ENCODE measurements around the gene A4GALT. TPM values are rescaled to one million over a fixed set of nuclear protein-coding genes. Genes with fewer than 3 reads are reported as not detected.

Gene A4GALT
- total and polyA plus RNA-seq, 10 of the 15 experiments (the other 5 are each of a cell fraction or from before 2014, with no cell fraction given) = 0.04 to 3.9 (median 2.3) TPM; not detected in 1

DNA sequence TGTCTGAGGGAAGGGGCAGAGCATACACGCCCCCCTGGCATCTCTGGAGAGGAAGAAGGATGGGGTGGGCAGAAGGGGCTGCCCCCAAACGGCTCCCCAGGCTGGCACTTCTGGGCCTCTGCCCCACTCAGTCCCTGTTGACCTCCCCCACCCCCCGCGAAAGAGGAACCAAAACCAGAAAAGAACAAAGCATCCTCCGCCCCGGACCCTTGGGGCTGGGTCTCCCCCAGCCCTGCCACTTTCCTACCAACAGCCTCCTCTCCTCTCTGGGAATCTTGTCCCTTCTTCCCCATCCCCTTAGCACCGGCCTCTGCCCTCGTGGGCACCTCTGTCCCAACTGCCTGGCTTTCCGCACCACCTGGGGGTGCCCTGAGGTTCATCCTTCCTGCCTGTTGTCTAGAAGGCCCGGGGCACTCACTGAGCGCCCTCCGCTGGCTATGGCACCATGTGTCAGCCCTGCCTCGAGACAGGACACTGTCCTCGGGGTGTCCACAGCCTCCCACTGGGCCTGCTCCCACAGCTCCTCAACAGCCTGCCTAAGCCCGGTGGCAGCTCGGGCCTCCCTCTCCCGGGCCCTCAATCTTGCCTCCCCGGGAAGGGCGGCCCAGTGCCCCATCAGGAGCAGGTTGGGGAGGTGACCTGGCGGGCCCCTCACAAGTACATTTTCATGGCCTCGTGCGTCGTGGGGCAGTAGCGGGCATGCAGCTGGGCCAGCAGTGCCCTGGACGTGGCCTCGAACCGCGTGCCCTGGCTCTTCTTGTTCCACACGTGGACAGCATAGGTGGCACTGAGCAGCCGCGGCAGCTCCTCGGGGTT is 28.2 kb downstream of the A4GALT start (continued):
- TF ChIP-seq, protein P1, sequence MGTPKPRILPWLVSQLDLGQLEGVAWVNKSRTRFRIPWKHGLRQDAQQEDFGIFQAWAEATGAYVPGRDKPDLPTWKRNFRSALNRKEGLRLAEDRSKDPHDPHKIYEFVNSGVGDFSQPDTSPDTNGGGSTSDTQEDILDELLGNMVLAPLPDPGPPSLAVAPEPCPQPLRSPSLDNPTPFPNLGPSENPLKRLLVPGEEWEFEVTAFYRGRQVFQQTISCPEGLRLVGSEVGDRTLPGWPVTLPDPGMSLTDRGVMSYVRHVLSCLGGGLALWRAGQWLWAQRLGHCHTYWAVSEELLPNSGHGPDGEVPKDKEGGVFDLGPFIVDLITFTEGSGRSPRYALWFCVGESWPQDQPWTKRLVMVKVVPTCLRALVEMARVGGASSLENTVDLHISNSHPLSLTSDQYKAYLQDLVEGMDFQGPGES (IDR thresholded peaks at IDR 0.05) = no peak
- peak; percentile 52 for TF ChIP-seq NR2F1 (conservative IDR thresholded peaks at IDR 0.05)
- TF ChIP-seq ASH2L (IDR thresholded peaks at IDR 0.05; ENCODE audit: borderline replicate concordance, low read depth) = no peak
- TF ChIP-seq MEF2B (IDR thresholded peaks at IDR 0.05; ENCODE audit: partially characterized antibody, poor library complexity, severe bottlenecking) = peak; percentile 61
- TF ChIP-seq RELA (IDR thresholded peaks at IDR 0.05; ENCODE audit: borderline replicate concordance, partially characterized antibody) = no peak
- peak; percentile 78 for TF ChIP-seq DPF2 (IDR thresholded peaks at IDR 0.05)
- TF ChIP-seq, protein P2, sequence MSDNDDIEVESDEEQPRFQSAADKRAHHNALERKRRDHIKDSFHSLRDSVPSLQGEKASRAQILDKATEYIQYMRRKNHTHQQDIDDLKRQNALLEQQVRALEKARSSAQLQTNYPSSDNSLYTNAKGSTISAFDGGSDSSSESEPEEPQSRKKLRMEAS (IDR thresholded peaks at IDR 0.05; ENCODE audit: low read depth, low read length) = 0 out of 2 replicates have a peak, but pooled peaks have one; percentile 27
- TF ChIP-seq NFYB (IDR thresholded peaks at IDR 0.05; ENCODE audit: insufficient read depth, low read depth, low read length) = no peak
- peak; percentile 37 for TF ChIP-seq RAD21 (IDR thresholded peaks at IDR 0.05; ENCODE audit: insufficient read depth, low read depth, low read length)
- no peak for TF ChIP-seq NFXL1 (IDR thresholded peaks at IDR 0.05; ENCODE audit: borderline replicate concordance)
- TF ChIP-seq, protein P3, sequence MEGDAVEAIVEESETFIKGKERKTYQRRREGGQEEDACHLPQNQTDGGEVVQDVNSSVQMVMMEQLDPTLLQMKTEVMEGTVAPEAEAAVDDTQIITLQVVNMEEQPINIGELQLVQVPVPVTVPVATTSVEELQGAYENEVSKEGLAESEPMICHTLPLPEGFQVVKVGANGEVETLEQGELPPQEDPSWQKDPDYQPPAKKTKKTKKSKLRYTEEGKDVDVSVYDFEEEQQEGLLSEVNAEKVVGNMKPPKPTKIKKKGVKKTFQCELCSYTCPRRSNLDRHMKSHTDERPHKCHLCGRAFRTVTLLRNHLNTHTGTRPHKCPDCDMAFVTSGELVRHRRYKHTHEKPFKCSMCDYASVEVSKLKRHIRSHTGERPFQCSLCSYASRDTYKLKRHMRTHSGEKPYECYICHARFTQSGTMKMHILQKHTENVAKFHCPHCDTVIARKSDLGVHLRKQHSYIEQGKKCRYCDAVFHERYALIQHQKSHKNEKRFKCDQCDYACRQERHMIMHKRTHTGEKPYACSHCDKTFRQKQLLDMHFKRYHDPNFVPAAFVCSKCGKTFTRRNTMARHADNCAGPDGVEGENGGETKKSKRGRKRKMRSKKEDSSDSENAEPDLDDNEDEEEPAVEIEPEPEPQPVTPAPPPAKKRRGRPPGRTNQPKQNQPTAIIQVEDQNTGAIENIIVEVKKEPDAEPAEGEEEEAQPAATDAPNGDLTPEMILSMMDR (IDR thresholded peaks at IDR 0.05 in 2 of 3, conservative IDR thresholded peaks at IDR 0.05 in 1 of 3; ENCODE audit: control insufficient read depth in 2 of 3, extremely low read depth in 1 of 3, insufficient read depth in 1 of 3, low read depth in 3 of 3, low read length in 3 of 3) = peak; percentile 38 to 48 (median 41); a peak in 5 of 6 replicates
- TF ChIP-seq, protein P4, sequence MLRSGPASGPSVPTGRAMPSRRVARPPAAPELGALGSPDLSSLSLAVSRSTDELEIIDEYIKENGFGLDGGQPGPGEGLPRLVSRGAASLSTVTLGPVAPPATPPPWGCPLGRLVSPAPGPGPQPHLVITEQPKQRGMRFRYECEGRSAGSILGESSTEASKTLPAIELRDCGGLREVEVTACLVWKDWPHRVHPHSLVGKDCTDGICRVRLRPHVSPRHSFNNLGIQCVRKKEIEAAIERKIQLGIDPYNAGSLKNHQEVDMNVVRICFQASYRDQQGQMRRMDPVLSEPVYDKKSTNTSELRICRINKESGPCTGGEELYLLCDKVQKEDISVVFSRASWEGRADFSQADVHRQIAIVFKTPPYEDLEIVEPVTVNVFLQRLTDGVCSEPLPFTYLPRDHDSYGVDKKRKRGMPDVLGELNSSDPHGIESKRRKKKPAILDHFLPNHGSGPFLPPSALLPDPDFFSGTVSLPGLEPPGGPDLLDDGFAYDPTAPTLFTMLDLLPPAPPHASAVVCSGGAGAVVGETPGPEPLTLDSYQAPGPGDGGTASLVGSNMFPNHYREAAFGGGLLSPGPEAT (IDR thresholded peaks at IDR 0.05; ENCODE audit: low read depth) = 0 out of 2 replicates have a peak, but pooled peaks have one; percentile 29
- no peak for TF ChIP-seq TCF3 (IDR thresholded peaks at IDR 0.05; ENCODE audit: borderline replicate concordance, insufficient read depth, low read depth, low read length)
